ENCODE results near the gene FLII. TPM values are rescaled to one million over a fixed set of nuclear protein-coding genes. Genes with fewer than 3 reads are reported as not detected.

The FLII gene
- total and polyA plus RNA-seq, 2 of the 13 experiments (the other 11 are each of a cell fraction or from before 2014, with no cell fraction given), result 130 to 303 TPM

GRCh38 chr17:18224387-18225120 is 34.0 kb downstream of the FLII start (continued):
- TF ChIP-seq NFATC3 (CRISPR knock-in tag; IDR thresholded peaks at IDR 0.05) (0 out of 2 replicates have a peak, but pooled peaks have one; percentile 66), ARNTL (CRISPR knock-in tag; IDR thresholded peaks at IDR 0.05) (no peak), GFI1 (CRISPR knock-in tag; IDR thresholded peaks at IDR 0.05; ENCODE audit: borderline replicate concordance) (no peak), ZNF546 (CRISPR knock-in tag; conservative IDR thresholded peaks at IDR 0.05) (no peak), ZBTB33 (CRISPR knock-in tag; IDR thresholded peaks at IDR 0.05) (no peak), ZZZ3 (CRISPR knock-in tag; IDR thresholded peaks at IDR 0.05; ENCODE audit: borderline replicate concordance) (no peak), ZNF337 (CRISPR knock-in tag; IDR thresholded peaks at IDR 0.05; ENCODE audit: borderline replicate concordance, low read depth) (no peak), ZNF776 (CRISPR knock-in tag; IDR thresholded peaks at IDR 0.05) (no peak), BRF2 (CRISPR knock-in tag; IDR thresholded peaks at IDR 0.05) (no peak), ZNF446 (CRISPR knock-in tag; IDR thresholded peaks at IDR 0.05) (no peak), RORA (CRISPR knock-in tag; IDR thresholded peaks at IDR 0.05) (no peak), CC2D1A (CRISPR knock-in tag; IDR thresholded peaks at IDR 0.05) (no peak), SNRNP70 (IDR thresholded peaks at IDR 0.05; ENCODE audit: low read depth, low read length) (no peak), PITX1 (CRISPR knock-in tag; IDR thresholded peaks at IDR 0.05) (no peak), ZNF660 (CRISPR knock-in tag; IDR thresholded peaks at IDR 0.05; ENCODE audit: borderline replicate concordance, low read depth) (no peak), ZNF160 (CRISPR knock-in tag; IDR thresholded peaks at IDR 0.05) (no peak), AKAP8 (CRISPR knock-in tag; IDR thresholded peaks at IDR 0.05) (no peak), TAF15 (IDR thresholded peaks at IDR 0.05; ENCODE audit: low read depth, low read length, poor library complexity, severe bottlenecking) (no peak), PAX8 (CRISPR knock-in tag; IDR thresholded peaks at IDR 0.05; ENCODE audit: borderline replicate concordance) (no peak)
- TF ChIP-seq, protein P1, sequence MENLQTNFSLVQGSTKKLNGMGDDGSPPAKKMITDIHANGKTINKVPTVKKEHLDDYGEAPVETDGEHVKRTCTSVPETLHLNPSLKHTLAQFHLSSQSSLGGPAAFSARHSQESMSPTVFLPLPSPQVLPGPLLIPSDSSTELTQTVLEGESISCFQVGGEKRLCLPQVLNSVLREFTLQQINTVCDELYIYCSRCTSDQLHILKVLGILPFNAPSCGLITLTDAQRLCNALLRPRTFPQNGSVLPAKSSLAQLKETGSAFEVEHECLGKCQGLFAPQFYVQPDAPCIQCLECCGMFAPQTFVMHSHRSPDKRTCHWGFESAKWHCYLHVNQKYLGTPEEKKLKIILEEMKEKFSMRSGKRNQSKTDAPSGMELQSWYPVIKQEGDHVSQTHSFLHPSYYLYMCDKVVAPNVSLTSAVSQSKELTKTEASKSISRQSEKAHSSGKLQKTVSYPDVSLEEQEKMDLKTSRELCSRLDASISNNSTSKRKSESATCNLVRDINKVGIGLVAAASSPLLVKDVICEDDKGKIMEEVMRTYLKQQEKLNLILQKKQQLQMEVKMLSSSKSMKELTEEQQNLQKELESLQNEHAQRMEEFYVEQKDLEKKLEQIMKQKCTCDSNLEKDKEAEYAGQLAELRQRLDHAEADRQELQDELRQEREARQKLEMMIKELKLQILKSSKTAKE (CRISPR knock-in tag; IDR thresholded peaks at IDR 0.05; ENCODE audit: borderline replicate concordance), result no peak
- TF ChIP-seq, protein P2, sequence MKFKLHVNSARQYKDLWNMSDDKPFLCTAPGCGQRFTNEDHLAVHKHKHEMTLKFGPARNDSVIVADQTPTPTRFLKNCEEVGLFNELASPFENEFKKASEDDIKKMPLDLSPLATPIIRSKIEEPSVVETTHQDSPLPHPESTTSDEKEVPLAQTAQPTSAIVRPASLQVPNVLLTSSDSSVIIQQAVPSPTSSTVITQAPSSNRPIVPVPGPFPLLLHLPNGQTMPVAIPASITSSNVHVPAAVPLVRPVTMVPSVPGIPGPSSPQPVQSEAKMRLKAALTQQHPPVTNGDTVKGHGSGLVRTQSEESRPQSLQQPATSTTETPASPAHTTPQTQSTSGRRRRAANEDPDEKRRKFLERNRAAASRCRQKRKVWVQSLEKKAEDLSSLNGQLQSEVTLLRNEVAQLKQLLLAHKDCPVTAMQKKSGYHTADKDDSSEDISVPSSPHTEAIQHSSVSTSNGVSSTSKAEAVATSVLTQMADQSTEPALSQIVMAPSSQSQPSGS (CRISPR knock-in tag; IDR thresholded peaks at IDR 0.05), result no peak

All from HepG2 (cell line).